OCI-LY7 (cell line): Measurements from ENCODE around the gene ZNF543.

Experiments
- CTCF ChIP-seq: fragments of 200-600 bp; sonication (generic); conservative IDR thresholded peaks from 2 replicates; pipeline ENCODE4 v1.5.1; 2014; ENCODE audit warnings: mild to moderate bottlenecking, antibody characterized with exemption, low read length, moderate library complexity, mixed read lengths
- EZH2phosphoT487 ChIP-seq: fragments of 200-600 bp; sonication (generic); IDR thresholded peaks from 2 replicates; pipeline ENCODE4 v1.6.1; 2018; ENCODE audit warnings: low read depth, borderline replicate concordance, mild to moderate bottlenecking, mixed run types, antibody characterized with exemption, low read length, moderate library complexity, mixed read lengths

DNA sequence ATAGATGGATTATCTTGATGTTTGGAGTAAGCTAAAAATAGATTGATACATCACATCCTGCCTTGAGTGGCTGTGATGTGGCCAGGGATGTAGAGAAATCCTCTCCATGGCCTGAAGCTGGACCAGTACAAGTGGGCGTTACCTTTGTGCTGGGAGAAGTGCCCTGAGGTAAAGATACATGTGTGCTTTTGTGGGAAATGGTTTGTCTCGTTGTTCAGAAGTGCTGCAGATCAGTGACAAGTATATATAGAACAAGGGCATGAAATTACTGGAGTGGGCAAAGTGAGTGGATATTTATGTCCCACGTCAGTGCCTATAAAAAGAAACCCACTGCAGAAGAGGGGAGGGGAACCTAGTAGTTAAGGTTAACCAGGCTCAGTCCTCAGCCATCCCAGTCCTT lies 18.6 kb downstream of the ZNF543 start:
- TF ChIP-seq CTCF (no peak), EZH2phosphoT487 (no peak)
